Mesenchymal stem cell (in vitro differentiated cells and primary cell): ENCODE data around the gene MLLT3.

Experiments
- DNase-seq: peaks from one replicate; pipeline ENCODE4 v3.0.0-alpha.2; 2013
- H2AFZ ChIP-seq: one replicate; pipeline ENCODE4 v1.6.1; 2013; ENCODE audit warnings: low read depth, mild to moderate bottlenecking, control low read depth, inconsistent platforms, low read length, moderate library complexity
- H2AK5ac ChIP-seq: 2 replicates; pipeline ENCODE4 v1.6.1; 2013; ENCODE audit warnings: low read length, moderate library complexity, mild to moderate bottlenecking, inconsistent platforms; ENCODE audit not compliant: severe bottlenecking
- H2BK120ac ChIP-seq: one replicate; pipeline ENCODE4 v1.6.1; 2013; ENCODE audit warnings: low read depth, mild to moderate bottlenecking, inconsistent platforms, low read length, moderate library complexity
- H2BK12ac ChIP-seq, 2 experiments: one replicate each; pipeline ENCODE4 v1.6.1; 2013; ENCODE audit warnings: inconsistent platforms in 2 of 2, low read length in 2 of 2, mild to moderate bottlenecking in 2 of 2, moderate library complexity in 2 of 2, control low read depth in 1 of 2
- H2BK15ac ChIP-seq: one replicate; pipeline ENCODE4 v1.6.1; 2013; ENCODE audit warnings: mild to moderate bottlenecking, low read depth, inconsistent platforms; ENCODE audit not compliant: poor library complexity, severe bottlenecking
- H2BK5ac ChIP-seq: 2 replicates; pipeline ENCODE4 v1.6.1; 2013; ENCODE audit warnings: low read depth, mild to moderate bottlenecking, low read length, control low read depth, inconsistent platforms; ENCODE audit not compliant: poor library complexity, severe bottlenecking
- H3K14ac ChIP-seq, 2 experiments: one replicate each; pipeline ENCODE4 v1.6.1; 2013; ENCODE audit warnings: inconsistent platforms in 2 of 2, low read length in 2 of 2, control low read depth in 1 of 2, mild to moderate bottlenecking in 1 of 2, moderate library complexity in 1 of 2
- H3K18ac ChIP-seq, 2 experiments: one replicate each; pipeline ENCODE4 v1.6.1; 2013; ENCODE audit warnings: inconsistent platforms in 2 of 2, low read length in 2 of 2, control low read depth in 1 of 2, low read depth in 1 of 2, mild to moderate bottlenecking in 1 of 2
- H3K23ac ChIP-seq, 2 experiments: one replicate each; pipeline ENCODE4 v1.6.1; 2013; ENCODE audit warnings: inconsistent platforms in 2 of 2, low read length in 2 of 2, mild to moderate bottlenecking in 2 of 2, moderate library complexity in 2 of 2, control low read depth in 1 of 2
- H3K27ac ChIP-seq: 2 replicates; pipeline ENCODE4 v1.5.1; 2013; ENCODE audit warnings: mild to moderate bottlenecking, moderate library complexity, low read length, control low read depth, inconsistent platforms; ENCODE audit not compliant: poor library complexity, severe bottlenecking
- H3K27me3 ChIP-seq, 2 experiments: 2 replicates each; pipeline versions ENCODE4 v1.6.1 to v1.7.0; 2013; ENCODE audit warnings: low read length in 2 of 2, mild to moderate bottlenecking in 2 of 2, moderate library complexity in 2 of 2, control low read depth in 1 of 2, inconsistent platforms in 1 of 2; ENCODE audit not compliant: control insufficient read depth in 1 of 2, insufficient read depth in 1 of 2
- H3K36me3 ChIP-seq, 2 experiments: 2 replicates each; pipeline versions ENCODE4 v1.6.1 to v1.7.0; 2013; ENCODE audit warnings: low read length in 2 of 2, control low read depth in 1 of 2, inconsistent platforms in 1 of 2, low read depth in 1 of 2, mild to moderate bottlenecking in 1 of 2; ENCODE audit not compliant: insufficient read depth in 2 of 2, control insufficient read depth in 1 of 2
- H3K4ac ChIP-seq, 2 experiments: one replicate each; pipeline ENCODE4 v1.6.1; 2013; ENCODE audit warnings: inconsistent platforms in 2 of 2, low read length in 2 of 2, mild to moderate bottlenecking in 2 of 2, moderate library complexity in 2 of 2, control low read depth in 1 of 2, low read depth in 1 of 2
- H3K4me1 ChIP-seq: 2 replicates; pipeline ENCODE4 v1.6.1; 2013; ENCODE audit warnings: low read depth, low read length, control low read depth; ENCODE audit not compliant: control insufficient read depth, insufficient read depth
- H3K4me2 ChIP-seq: 2 replicates; pipeline ENCODE4 v1.6.1; 2013; ENCODE audit warnings: low read length, mild to moderate bottlenecking, inconsistent platforms; ENCODE audit not compliant: poor library complexity, severe bottlenecking
- H3K4me3 ChIP-seq, 2 experiments: 2 replicates each; pipeline versions ENCODE4 v1.5.1 to v1.7.0; 2013; ENCODE audit warnings: low read length in 2 of 2, mild to moderate bottlenecking in 2 of 2, control low read depth in 1 of 2, low read depth in 1 of 2; ENCODE audit not compliant: insufficient read depth in 1 of 2
- H3K79me1 ChIP-seq: replicated peaks from 2 replicates; pipeline ENCODE4 v1.6.1; 2013; ENCODE audit warnings: mild to moderate bottlenecking, control low read depth, low read length, inconsistent platforms; ENCODE audit not compliant: poor library complexity, severe bottlenecking
- H3K9ac ChIP-seq: 2 replicates; pipeline ENCODE4 v1.7.0; 2013; ENCODE audit warnings: mild to moderate bottlenecking, low read length, moderate library complexity
- H3K9me3 ChIP-seq: 2 replicates; pipeline ENCODE4 v1.7.0; 2013; ENCODE audit warnings: mild to moderate bottlenecking, low read length; ENCODE audit not compliant: control insufficient read depth
- H4K8ac ChIP-seq: one replicate; pipeline ENCODE4 v1.6.1; 2013; ENCODE audit warnings: inconsistent platforms, mild to moderate bottlenecking, low read length, moderate library complexity
- H4K91ac ChIP-seq: one replicate; pipeline ENCODE4 v1.6.1; 2013; ENCODE audit warnings: mild to moderate bottlenecking, low read length, inconsistent platforms
- WGBS: methylation state at CpG from one replicate; pipeline ENCODE4 v1.1.7; 2013; ENCODE audit warnings: mixed read lengths; 5-methylcytosine and 5-hydroxymethylcytosine counted together

The MLLT3 gene

DNA sequence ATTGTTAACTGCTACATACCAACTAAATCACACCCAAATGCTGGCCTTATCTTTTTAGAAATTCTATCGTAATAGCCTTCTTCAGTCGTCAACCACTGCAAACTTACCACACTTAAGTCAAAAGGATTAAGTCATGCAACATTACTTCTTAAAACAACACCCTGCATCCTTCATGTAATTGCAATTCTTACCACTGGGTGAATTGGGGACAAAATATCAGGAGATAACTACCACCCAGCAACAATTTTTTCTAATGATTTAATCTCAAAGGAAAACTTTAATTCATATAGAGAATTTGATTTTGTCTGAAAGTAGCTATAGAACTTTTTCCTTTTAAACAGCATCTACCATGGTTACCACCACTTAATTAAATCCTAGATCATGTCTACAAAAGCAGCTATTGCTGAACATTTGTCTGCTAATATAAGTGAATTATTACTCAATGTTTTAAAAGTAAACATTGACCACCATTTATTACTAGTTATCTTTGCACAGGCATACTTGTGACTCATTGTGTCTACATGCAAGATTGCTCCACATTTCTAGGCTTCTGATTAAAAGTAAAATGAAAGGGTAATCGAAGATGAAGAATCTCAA lies 10.5 kb downstream of the MLLT3 start:
- no peak overlapping the region for H3K18ac ChIP-seq
- H2BK12ac ChIP-seq = no peak overlapping the region
- peaks cover 2% of the 10 kb centered on the region for H3K4me1 ChIP-seq
- H3K27me3 ChIP-seq = no peaks in the 10 kb centered on the region
- peak; percentile 84 for DNase-seq
- no peak overlapping the region for H2BK5ac ChIP-seq
- peaks cover 3% of the 10 kb centered on the region for H3K79me1 ChIP-seq
- no peak overlapping the region for H3K23ac ChIP-seq
- 35% methylated on average over 3 of the region's 3 CpGs for WGBS
- no peaks in the 10 kb centered on the region for H3K9me3 ChIP-seq
- no peaks in the 10 kb centered on the region for H3K36me3 ChIP-seq
- H2AK5ac ChIP-seq = no peak overlapping the region
- H2AFZ ChIP-seq = no peak overlapping the region
- H3K4ac ChIP-seq = no peak overlapping the region
- no peak overlapping the region for H3K14ac ChIP-seq
- H3K27ac ChIP-seq = peak overlapping the region; percentile 52
- H4K91ac ChIP-seq = no peak overlapping the region
- H2BK120ac ChIP-seq = no peak overlapping the region
- H4K8ac ChIP-seq = no peak overlapping the region
- peak overlapping the region in 1 of 2 experiments; percentile 62 for H3K4me3 ChIP-seq
- H3K9ac ChIP-seq = peak overlapping the region; percentile 67
- H3K4me2 ChIP-seq = no peak overlapping the region
- no peak overlapping the region for H2BK15ac ChIP-seq

DNA sequence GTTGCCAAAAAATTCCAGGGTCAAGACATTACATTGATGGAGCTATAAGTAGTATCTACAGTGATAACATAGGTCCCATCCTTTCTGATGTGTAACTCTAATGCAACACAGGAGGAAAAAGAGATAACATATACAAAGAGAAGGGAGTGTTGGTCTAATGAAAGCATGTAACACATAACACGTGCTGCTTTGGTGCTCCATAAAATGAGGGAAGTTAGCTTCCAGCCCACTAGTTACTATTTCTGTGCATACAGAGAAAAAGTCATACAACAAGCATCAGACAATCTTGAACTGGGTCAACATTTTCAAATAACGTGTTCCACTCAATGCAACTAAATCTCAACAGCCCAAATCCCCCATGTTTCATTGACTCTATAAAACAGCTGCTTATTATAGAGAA lies 11.7 kb downstream of the MLLT3 start:
- Histone ChIP-seq H2BK5ac (no peak overlapping the region), H4K91ac (no peak overlapping the region), H2BK120ac (no peak overlapping the region), H3K79me1 (peaks cover 4% of the 10 kb centered on the region), H4K8ac (no peak overlapping the region), H3K9me3 (no peaks in the 10 kb centered on the region), H3K27ac (peak overlapping the region; percentile 28), H3K14ac (no peak overlapping the region), H2BK12ac (no peak overlapping the region), H3K36me3 (no peaks in the 10 kb centered on the region), H3K9ac (no peak overlapping the region), H3K18ac (no peak overlapping the region), H2AK5ac (no peak overlapping the region), H2AFZ (no peak overlapping the region), H3K4me3 (no peak overlapping the region), H3K27me3 (no peaks in the 10 kb centered on the region), H2BK15ac (no peak overlapping the region), H3K4ac (no peak overlapping the region), H3K4me2 (no peak overlapping the region), H3K4me1 (peaks cover 2% of the 10 kb centered on the region), H3K23ac (no peak overlapping the region)
- 73% methylated on average over 1 of the region's 2 CpGs for WGBS
- DNase-seq = no peak

DNA sequence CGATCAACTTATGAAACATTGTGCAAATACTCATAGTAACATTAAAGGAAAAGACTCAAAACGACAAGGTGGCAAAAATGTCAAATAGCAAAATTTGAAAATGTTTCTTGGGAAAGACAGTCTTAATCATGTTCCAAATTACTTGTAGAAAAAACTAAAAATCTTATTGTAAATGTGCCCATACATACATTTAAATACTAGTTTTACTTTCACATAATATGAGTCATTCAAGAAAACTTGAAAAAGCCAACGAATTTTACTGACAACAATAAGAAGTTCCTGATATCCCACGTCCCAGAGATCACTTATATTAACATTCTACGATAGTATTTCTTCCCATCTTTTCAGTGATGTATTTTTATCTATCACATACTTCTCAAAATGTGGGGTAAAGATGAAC lies 13.7 kb downstream of the MLLT3 start:
- H3K9ac ChIP-seq = no peak overlapping the region
- peaks cover 1% of the 10 kb centered on the region for H3K79me1 ChIP-seq
- no peaks in the 10 kb centered on the region for H3K9me3 ChIP-seq
- H3K36me3 ChIP-seq = no peaks in the 10 kb centered on the region
- H3K27me3 ChIP-seq = no peaks in the 10 kb centered on the region
- no peak overlapping the region for H3K4me2 ChIP-seq
- no peak overlapping the region for H3K4ac ChIP-seq
- H2AK5ac ChIP-seq = no peak overlapping the region
- no peak overlapping the region for H4K8ac ChIP-seq
- no peak overlapping the region for H3K27ac ChIP-seq
- no peak overlapping the region for H3K14ac ChIP-seq
- no peak overlapping the region for H2BK5ac ChIP-seq
- no peak overlapping the region for H2AFZ ChIP-seq
- H3K4me3 ChIP-seq = no peak overlapping the region
- no peak overlapping the region for H2BK15ac ChIP-seq
- no peak for DNase-seq
- H4K91ac ChIP-seq = no peak overlapping the region
- H3K18ac ChIP-seq = no peak overlapping the region
- H2BK120ac ChIP-seq = no peak overlapping the region
- H3K23ac ChIP-seq = no peak overlapping the region
- H3K4me1 ChIP-seq = no peaks in the 10 kb centered on the region
- no peak overlapping the region for H2BK12ac ChIP-seq
- 75% methylated on average over 3 of the region's 5 CpGs for WGBS

DNA sequence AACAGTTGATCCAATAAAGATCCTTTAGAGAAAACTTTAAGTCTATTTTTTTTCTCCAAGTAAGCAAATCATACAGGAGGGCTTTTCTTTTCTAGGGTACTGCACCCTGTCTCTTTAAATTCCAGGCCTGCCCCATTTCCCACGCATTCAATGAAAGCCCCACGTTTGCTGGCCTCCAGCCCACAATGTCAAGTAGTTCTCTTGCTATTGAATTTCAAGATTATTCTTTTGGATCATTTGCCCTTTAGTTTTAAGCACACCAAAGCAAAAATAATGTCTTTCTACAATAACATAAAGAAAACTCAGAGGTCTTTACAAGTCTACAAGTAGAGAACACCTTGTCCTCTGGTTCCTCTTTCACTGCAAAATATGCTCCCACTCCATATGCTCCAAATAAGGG lies 15.6 kb downstream of the MLLT3 start:
- H3K9ac ChIP-seq = no peak overlapping the region
- no peak overlapping the region for H3K4me2 ChIP-seq
- H4K91ac ChIP-seq = no peak overlapping the region
- no peak overlapping the region for H2BK120ac ChIP-seq
- no peaks in the 10 kb centered on the region for H3K4me1 ChIP-seq
- H2BK15ac ChIP-seq = no peak overlapping the region
- H3K4ac ChIP-seq = no peak overlapping the region
- no peak overlapping the region for H2AK5ac ChIP-seq
- no peak overlapping the region for H3K14ac ChIP-seq
- H3K18ac ChIP-seq = no peak overlapping the region
- DNase-seq = no peak
- no peaks in the 10 kb centered on the region for H3K36me3 ChIP-seq
- H3K27ac ChIP-seq = no peak overlapping the region
- H3K4me3 ChIP-seq = no peak overlapping the region
- WGBS = 34% methylated on average over 2 of the region's 2 CpGs
- H3K27me3 ChIP-seq = no peaks in the 10 kb centered on the region
- H3K79me1 ChIP-seq = peaks cover 1% of the 10 kb centered on the region
- H2BK5ac ChIP-seq = no peak overlapping the region
- H3K23ac ChIP-seq = no peak overlapping the region
- no peaks in the 10 kb centered on the region for H3K9me3 ChIP-seq
- no peak overlapping the region for H2BK12ac ChIP-seq
- no peak overlapping the region for H2AFZ ChIP-seq
- H4K8ac ChIP-seq = no peak overlapping the region
